ENCODE data around the gene DRD1. TPM values are rescaled to one million over a fixed set of nuclear protein-coding genes. Genes with fewer than 3 reads are reported as not detected.
"Not testable (repeated sequence)": the region's sequence is repeated elsewhere in the genome, so short reads cannot be mapped to it uniquely, and the experiment has no call there.

Gene DRD1
- total RNA-seq, 3 donors from 2014 or later: under 0.01 to 0.33 TPM; not detected in 1

DNA sequence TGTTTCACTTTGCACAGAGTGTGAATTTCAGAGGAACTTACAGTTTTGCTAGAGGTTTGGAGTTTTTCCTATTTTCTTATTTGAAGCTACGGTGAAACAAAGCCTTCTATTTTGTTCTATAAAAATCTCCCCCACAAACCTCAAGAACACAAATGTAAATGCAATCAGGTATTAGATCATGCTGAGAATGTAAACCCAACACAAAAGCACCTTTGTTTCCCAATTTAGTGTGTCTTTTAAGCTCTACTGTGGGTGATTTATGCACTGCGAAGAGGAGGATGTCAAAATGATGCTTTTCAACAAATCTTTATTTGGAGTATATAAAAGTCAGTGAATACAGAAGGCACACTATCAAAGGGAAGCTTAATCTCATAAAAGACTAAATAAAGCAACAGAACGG, 4.3 kb upstream of the DRD1 start:
- H3K4me3 ChIP-seq: no peak overlapping the region
- TF ChIP-seq, protein P1, sequence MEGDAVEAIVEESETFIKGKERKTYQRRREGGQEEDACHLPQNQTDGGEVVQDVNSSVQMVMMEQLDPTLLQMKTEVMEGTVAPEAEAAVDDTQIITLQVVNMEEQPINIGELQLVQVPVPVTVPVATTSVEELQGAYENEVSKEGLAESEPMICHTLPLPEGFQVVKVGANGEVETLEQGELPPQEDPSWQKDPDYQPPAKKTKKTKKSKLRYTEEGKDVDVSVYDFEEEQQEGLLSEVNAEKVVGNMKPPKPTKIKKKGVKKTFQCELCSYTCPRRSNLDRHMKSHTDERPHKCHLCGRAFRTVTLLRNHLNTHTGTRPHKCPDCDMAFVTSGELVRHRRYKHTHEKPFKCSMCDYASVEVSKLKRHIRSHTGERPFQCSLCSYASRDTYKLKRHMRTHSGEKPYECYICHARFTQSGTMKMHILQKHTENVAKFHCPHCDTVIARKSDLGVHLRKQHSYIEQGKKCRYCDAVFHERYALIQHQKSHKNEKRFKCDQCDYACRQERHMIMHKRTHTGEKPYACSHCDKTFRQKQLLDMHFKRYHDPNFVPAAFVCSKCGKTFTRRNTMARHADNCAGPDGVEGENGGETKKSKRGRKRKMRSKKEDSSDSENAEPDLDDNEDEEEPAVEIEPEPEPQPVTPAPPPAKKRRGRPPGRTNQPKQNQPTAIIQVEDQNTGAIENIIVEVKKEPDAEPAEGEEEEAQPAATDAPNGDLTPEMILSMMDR (IDR thresholded peaks at IDR 0.05): no peak
- no peak for TF ChIP-seq POLR2AphosphoS5 (IDR thresholded peaks at IDR 0.05)
- no peak for TF ChIP-seq POLR2A (IDR thresholded peaks at IDR 0.05)
- H3K9me3 ChIP-seq: no peaks in the 10 kb centered on the region
- no peak for DNase-seq (ENCODE audit: low spot score in 2 of 2)
- H3K4me1 ChIP-seq: peaks cover 0 to 8% of the 10 kb centered on the region in 2 donors
- H3K27ac ChIP-seq: no peak overlapping the region
- intact Hi-C loops (cut with DNase I; ENCODE audit: low total_unique reads): no loop called here
- H3K36me3 ChIP-seq: no peaks in the 10 kb centered on the region
- H3K27me3 ChIP-seq: peaks cover 0 to 64% of the 10 kb centered on the region in 2 donors

DNA sequence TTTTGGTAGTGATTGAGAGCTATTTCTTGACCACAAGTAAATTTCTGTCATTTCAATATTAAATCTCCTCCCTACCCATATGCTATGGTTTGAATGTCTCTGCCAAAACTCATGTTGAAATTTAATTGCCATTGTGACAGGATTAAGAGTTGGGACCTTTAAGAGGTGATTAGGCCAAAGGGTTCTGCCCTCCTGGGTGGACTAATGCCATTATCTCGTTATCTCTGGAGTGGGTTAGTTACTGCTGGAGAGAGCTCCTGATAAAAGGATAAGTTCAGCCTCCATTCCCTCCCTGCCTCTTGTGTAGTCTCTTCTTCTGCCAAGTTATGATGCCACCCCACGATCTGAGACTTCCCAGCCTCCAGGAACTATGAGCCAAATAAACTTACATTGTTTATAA, 3.6 kb upstream of the DRD1 start:
- intact Hi-C loops (cut with DNase I; ENCODE audit: low total_unique reads): no loop called here

DNA sequence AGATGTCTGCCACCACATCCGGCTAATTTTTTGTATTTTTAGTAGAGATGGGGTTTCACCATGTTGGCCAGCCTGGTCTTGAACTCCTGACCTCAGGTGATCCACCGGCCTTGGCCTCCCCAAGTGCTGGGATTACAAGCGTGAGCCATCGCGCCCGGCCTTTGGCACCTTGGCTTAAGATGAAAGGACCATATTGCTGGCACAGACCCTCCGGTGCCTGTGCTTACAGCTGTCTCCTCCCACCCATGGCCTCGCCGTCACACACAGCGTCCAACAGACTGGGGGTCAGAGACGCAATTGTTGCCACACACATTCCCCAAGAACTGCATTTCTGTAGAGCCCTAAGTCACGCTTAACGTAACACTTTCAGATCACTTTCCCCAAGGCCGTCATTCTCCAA, 2.4 kb upstream of the DRD1 start:
- H3K4me1 ChIP-seq; H3K4me3 ChIP-seq; H3K36me3 ChIP-seq; H3K27ac ChIP-seq; DNase-seq (ENCODE audit: low spot score in 2 of 2); intact Hi-C loops (cut with DNase I; ENCODE audit: low total_unique reads); H3K9me3 ChIP-seq: not testable (repeated sequence)
- H3K27me3 ChIP-seq: peaks cover 0 to 69% of the 10 kb centered on the region in 2 donors

More for the DNA sequence above, 3.6 kb upstream of the DRD1 start:
- Histone ChIP-seq H3K4me1 (peaks cover 0 to 8% of the 10 kb centered on the region in 2 donors), H3K9me3 (no peaks in the 10 kb centered on the region), H3K27me3 (peaks cover 0 to 64% of the 10 kb centered on the region in 2 donors), H3K4me3 (no peak overlapping the region), H3K36me3 (no peaks in the 10 kb centered on the region), H3K27ac (no peak overlapping the region)
- TF ChIP-seq POLR2A (IDR thresholded peaks at IDR 0.05) (no peak), POLR2AphosphoS5 (IDR thresholded peaks at IDR 0.05) (no peak)
- TF ChIP-seq, protein P1 (IDR thresholded peaks at IDR 0.05): no peak
- no peak for DNase-seq (ENCODE audit: low spot score in 2 of 2)

DNA sequence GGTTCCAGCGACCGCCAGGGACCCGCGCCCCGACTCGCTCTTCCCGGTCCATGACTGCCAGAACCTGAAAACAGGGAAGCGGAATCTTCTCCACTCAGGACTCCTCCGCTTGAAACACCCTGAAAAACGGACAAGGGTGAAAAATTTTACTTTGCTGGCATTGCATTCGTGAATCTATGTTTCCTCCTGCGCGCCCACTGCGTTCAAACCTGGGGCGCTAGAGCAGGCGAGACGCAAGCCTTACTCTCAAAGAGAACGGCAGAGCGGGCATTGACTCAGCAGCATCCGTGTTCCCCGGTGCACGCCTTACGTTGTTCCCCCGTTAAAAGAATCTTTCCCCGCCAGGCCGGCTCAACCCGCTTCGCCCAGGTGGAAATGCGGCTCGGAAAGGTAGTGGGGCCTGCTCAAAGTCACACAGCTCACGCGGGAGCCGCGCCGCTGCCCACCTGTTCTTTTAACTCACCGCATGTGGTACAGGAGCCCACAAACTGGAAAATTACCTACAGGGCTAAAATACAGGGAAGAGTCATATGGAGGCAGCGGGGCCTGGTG, 999 bp upstream of the DRD1 start:
- intact Hi-C loops (cut with DNase I; ENCODE audit: low total_unique reads): no loop called here
- Histone ChIP-seq H3K36me3 (no peaks in the 10 kb centered on the region), H3K27me3 (peaks cover 0 to 64% of the 10 kb centered on the region in 2 donors), H3K9me3 (no peaks in the 10 kb centered on the region), H3K4me1 (peaks cover 0 to 8% of the 10 kb centered on the region in 2 donors), H3K27ac (no peak overlapping the region), H3K4me3 (peak overlapping the region in 2 of 3 donors; percentile 34 to 57)
- TF ChIP-seq, protein P1 (IDR thresholded peaks at IDR 0.05): peak in 1 of 3 donors; percentile 11
- no peak for TF ChIP-seq POLR2A (IDR thresholded peaks at IDR 0.05)
- no peak for DNase-seq (ENCODE audit: low spot score in 2 of 2)

DNA sequence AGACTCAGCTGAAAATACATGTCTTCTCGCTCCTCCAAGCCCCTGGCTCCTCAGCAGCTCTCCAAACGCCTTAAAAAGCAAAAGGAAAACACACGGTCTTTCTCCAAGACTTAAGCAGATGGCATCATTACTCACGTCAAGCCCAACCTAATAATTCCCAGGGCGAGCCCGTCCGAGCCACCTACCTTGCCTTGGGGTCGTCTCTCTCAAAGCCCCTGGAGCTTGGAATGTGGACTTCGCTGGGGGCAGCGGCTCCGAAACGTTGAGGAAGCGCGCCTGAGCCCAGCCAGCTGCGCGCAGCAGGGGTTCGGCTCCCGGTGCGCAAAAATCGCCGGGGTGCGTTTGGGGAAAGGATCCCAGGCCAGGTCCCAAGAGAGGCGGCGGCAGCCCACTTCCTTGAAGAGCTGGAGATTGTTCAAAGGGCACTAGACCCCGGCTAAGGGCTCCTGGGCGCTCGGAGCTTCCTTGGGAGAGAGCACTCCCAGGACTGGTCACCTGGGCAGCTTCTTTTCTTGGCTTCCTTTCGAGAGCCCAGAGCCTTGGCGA, 395 bp downstream of the DRD1 start:
- peaks cover 0 to 56% of the 10 kb centered on the region in 2 donors for H3K27me3 ChIP-seq
- no peak for TF ChIP-seq POLR2AphosphoS5 (IDR thresholded peaks at IDR 0.05)
- TF ChIP-seq, protein P1 (IDR thresholded peaks at IDR 0.05): no peak
- TF ChIP-seq POLR2A (IDR thresholded peaks at IDR 0.05): no peak
- intact Hi-C loops (cut with DNase I; ENCODE audit: low total_unique reads): no loop called here
- no peak overlapping the region for H3K27ac ChIP-seq
- no peaks in the 10 kb centered on the region for H3K36me3 ChIP-seq
- no peak for DNase-seq (ENCODE audit: low spot score in 2 of 2)
- H3K4me1 ChIP-seq: peaks cover 0 to 8% of the 10 kb centered on the region in 2 donors
- peak overlapping the region in 2 of 3 donors; percentile 34 to 57 for H3K4me3 ChIP-seq
- no peaks in the 10 kb centered on the region for H3K9me3 ChIP-seq
